ENCODE measurements around the gene MFRP.

- no peak for TF ChIP-seq CTCF (conservative IDR thresholded peaks at IDR 0.05 in 1 of 2, IDR thresholded peaks at IDR 0.05 in 1 of 2; ENCODE audit: low read depth in 1 of 2, low read length in 2 of 2)
- peak; percentile 77 for TF ChIP-seq EZH2 (IDR thresholded peaks at IDR 0.05; ENCODE audit: low read length, missing control alignments)
Measured at GRCh38 chr11:119316016-119316728, 30.3 kb downstream of the MFRP start.
